Measurements from ENCODE around the gene WDR37.

The WDR37 gene

GRCh38 chr10:1169981-1170866 is 114.0 kb downstream of the WDR37 start:
- DNase-seq (ENCODE audit: low read depth), result no peak

- DNase-seq (ENCODE audit: low read depth), result no peak
Observed at GRCh38 chr10:1170867-1171180, 114.6 kb downstream of the WDR37 start.

DNA sequence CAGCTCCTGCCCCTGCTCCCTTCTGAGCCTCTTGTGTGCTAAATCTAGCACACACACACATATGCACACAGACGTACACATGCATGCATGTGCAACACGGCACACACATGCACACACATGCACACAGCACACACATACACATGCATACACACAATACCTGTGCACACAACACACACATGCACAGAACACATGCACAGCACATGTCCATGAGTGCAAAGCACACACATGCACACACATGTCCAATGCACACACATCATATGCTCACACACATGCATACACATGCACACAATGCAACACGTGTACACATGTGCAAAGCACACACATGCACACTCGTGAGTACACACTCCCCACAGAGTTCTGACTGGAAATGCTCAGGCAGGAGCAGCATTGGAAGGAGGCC is 115.0 kb downstream of the WDR37 start:
- no peak for DNase-seq (ENCODE audit: low read depth)

DNA sequence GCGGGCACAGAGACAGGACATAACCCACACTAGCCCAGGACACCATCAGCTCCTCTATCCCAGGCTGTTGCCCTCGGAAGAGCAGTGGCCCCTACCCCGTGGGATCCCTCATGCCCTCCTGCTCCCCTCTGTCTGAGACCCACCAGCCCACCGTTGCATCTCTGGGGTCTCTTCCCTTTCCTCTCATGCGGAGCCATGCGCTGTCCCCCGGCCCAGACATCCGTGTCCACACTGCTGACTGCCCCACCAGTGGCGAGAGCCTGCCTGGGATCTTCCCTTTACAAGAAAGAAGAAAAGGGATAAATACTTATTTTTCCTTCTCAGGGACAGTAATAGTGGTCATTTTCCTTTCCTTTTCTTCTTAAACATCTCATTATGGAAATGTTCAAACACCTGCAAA is 115.4 kb downstream of the WDR37 start:
- DNase-seq (ENCODE audit: low read depth), result no peak

GRCh38 chr10:1172256-1172984 is 116.2 kb downstream of the WDR37 start:
- no peak for DNase-seq (ENCODE audit: low read depth)

DNA sequence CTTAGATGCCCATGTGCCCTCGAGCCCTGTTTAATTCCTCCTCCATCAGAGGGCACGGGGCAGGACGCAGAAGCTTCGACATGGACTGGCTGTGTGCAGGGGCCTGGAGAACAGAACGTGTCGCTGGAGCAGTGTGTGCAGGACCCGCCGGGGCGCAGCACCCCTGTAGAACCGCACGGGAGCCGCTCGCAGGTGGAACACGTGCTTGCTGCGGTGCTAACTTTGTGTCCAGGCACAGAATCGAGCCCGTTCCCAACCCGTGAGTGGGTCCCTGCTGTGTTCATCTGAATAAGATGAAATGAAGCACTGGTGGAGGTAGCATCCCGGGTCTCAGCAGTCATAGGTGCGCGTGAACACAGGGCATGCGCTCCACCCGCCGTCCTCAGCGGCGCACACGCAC is 116.9 kb downstream of the WDR37 start:
- DNase-seq (ENCODE audit: low read depth), result no peak

DNA sequence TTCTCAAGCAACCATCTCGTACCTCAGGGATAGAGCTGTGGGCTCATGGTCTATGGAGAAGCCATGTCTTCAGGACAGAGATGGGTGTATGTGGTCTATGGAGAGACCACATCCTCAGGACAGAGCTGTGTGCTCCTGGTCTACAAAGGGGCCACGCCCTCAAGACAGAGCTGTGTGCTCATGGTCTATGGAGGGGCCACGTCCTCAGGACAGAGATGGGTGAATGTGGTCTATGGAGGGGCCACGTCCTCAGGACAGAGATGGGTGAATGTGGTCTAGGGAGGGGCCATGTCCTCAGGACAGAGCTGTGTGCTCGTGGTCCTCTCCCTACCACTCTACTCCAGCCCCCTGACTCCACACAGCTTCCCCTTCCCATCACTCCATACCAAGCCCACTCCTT is 117.8 kb downstream of the WDR37 start:
- no peak for DNase-seq (ENCODE audit: low read depth)

GRCh38 chr10:1175956-1176565 is 119.9 kb downstream of the WDR37 start:
- DNase-seq (ENCODE audit: low read depth), result no peak

GRCh38 chr10:1177936-1178335 is 121.8 kb downstream of the WDR37 start:
- no peak for DNase-seq (ENCODE audit: low read depth)

- no peak for DNase-seq (ENCODE audit: low read depth)
Observed at GRCh38 chr10:1178506-1178905, 122.3 kb downstream of the WDR37 start.

- no peak for DNase-seq (ENCODE audit: low read depth)
Observed at GRCh38 chr10:1179346-1180070, 123.3 kb downstream of the WDR37 start.

- no peak for DNase-seq (ENCODE audit: low read depth)
Observed at GRCh38 chr10:1180071-1180730, 124.0 kb downstream of the WDR37 start.

DNA sequence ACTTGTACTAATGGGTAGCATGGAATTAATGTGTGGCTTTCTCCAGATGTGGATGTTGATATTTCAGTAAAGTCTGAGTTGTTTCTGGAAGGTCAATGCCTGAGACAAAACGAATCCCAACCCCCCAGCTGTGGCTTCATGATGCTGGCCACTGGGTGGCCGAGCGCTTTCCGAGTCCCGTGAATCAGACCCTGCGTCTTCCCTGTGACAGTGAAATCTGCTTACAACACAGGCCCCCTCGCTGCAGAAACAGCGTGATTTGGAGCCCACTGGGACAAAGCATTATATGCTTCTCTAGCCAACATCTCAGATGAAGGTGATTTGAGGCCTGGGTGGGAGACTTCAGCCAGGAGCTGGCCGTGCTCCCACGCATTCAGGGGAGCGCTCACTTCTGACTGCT is 124.7 kb downstream of the WDR37 start:
- no peak for DNase-seq (ENCODE audit: low read depth)
